GM23248 (cell line): ENCODE data around the gene TBC1D2B.

Source experiments
- EZH2 ChIP-seq: fragments of 200-600 bp; sonication (generic); IDR thresholded peaks from 2 replicates; pipeline ENCODE4 v1.6.1; 2018; ENCODE audit warnings: antibody characterized with exemption, mild to moderate bottlenecking; ENCODE audit not compliant: insufficient read depth, poor library complexity, severe bottlenecking
- EZH2phosphoT487 ChIP-seq: fragments of 200-600 bp; sonication (generic); IDR thresholded peaks from 2 replicates; pipeline ENCODE4 v1.6.1; 2018; ENCODE audit warnings: antibody characterized with exemption, moderate library complexity, mild to moderate bottlenecking, low read depth; ENCODE audit not compliant: insufficient read depth

DNA sequence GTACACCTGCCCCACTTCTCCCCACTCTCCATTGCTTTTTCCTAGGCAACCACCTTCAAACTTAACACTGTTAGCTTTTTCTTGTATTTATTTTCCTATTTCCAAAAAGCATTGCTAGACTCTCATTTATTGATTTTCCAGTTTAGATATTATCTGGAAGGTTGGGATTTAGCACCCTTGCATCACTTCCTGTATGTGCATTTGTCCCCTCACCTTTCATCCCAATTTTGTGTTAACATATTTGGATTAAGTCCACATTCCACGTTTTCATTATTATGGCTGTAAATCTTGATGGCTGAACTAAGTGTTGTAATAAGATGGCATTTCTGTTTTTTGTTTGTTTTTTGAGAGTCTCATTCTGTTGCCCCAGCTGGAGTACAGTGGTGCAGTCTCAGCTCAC lies 109.7 kb downstream of the TBC1D2B start:
- TF ChIP-seq EZH2: no peak
- no peak for TF ChIP-seq EZH2phosphoT487
